ENCODE results near the gene SPATA31E1.
"Not testable (repeated sequence)": the region's sequence is repeated elsewhere in the genome, so short reads cannot be mapped to it uniquely, and the experiment has no call there.

DNA sequence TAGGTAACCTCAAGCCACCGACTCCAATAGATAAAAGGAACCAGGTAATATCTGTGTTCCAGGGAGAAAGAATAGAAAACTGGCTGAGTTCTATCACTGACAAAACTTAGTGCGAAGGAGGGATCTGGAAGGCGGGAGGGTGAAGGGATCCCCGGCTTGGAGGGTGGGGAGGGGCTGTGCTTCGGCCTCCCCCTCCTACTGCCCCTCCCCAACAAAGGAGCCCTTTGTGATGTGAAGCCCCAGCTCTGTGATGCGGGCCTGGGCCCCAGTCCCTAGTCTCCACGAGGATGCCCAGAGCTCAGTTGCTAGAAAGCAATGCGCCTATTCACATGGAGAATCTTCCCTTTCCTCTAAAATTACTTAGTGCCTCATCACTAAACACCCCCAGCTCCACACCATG is 35.0 kb downstream of the SPATA31E1 start, which contains the start of gene SPATA31C1:
- TF ChIP-seq, protein P1, sequence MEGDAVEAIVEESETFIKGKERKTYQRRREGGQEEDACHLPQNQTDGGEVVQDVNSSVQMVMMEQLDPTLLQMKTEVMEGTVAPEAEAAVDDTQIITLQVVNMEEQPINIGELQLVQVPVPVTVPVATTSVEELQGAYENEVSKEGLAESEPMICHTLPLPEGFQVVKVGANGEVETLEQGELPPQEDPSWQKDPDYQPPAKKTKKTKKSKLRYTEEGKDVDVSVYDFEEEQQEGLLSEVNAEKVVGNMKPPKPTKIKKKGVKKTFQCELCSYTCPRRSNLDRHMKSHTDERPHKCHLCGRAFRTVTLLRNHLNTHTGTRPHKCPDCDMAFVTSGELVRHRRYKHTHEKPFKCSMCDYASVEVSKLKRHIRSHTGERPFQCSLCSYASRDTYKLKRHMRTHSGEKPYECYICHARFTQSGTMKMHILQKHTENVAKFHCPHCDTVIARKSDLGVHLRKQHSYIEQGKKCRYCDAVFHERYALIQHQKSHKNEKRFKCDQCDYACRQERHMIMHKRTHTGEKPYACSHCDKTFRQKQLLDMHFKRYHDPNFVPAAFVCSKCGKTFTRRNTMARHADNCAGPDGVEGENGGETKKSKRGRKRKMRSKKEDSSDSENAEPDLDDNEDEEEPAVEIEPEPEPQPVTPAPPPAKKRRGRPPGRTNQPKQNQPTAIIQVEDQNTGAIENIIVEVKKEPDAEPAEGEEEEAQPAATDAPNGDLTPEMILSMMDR (IDR thresholded peaks at IDR 0.05; ENCODE audit: low read length), result not testable (repeated sequence)
- TF ChIP-seq EZH2 (IDR thresholded peaks at IDR 0.05; ENCODE audit: borderline replicate concordance, low read length), result not testable (repeated sequence)

Measured in OCI-LY1 (cell line).